Right lobe of liver (tissue), 4 donors: ENCODE results near the gene HSD11B1L.

Experiments used
- CTCF ChIP-seq, 4 donors: fragments of 200-600 bp in 3 of 4; fragments of 450-650 bp in 1 of 4; IDR thresholded peaks; one replicate each; pipeline versions ENCODE4 v1.5.1 to v1.8.0; 2016 to 2022; ENCODE audit warnings: antibody characterized with exemption in 4 of 4, mild to moderate bottlenecking in 2 of 4
- POLR2A ChIP-seq: fragments of 450-650 bp; IDR thresholded peaks from one replicate; pipeline ENCODE4 v1.6.1; 2017; ENCODE audit warnings: antibody characterized with exemption, mild to moderate bottlenecking
- donor health status: DM: no; HTN: no; CAD: no.
- donor health status: DM: no; HTN: no; CAD: no.
- donor health status: DM: no; HTN: yes; CAD: no.

- TF ChIP-seq CTCF (IDR thresholded peaks at IDR 0.05), result no peak
- TF ChIP-seq POLR2A, result no peak
Observed at GRCh38 chr19:5683177-5683886, 2.5 kb downstream of the HSD11B1L start.
